ENCODE measurements around the gene HOXD10.

- TF ChIP-seq CTCF (IDR thresholded peaks at IDR 0.05; ENCODE audit: insufficient read depth, low read length) (no peak), POLR2AphosphoS5 (IDR thresholded peaks at IDR 0.05; ENCODE audit: low read depth) (no peak), REST (IDR thresholded peaks at IDR 0.05; ENCODE audit: insufficient replicate concordance, low read depth) (no peak)
Observed at GRCh38 chr2:176112375-176113302, 3.9 kb upstream of the HOXD10 start.

Measured in HL-60 (cell line).